Bronchial epithelial cell (primary cell): ENCODE measurements around the gene ASXL1. TPM values are rescaled to one million over a fixed set of nuclear protein-coding genes. Genes with fewer than 3 reads are reported as not detected.

Experiments used
- DNase-seq: peaks from one replicate; pipeline ENCODE4 v3.0.0-alpha.2; 2010; ENCODE audit warnings: low read depth
- FAIRE-seq: peaks from 2 replicates; lab custom pipeline; 2011; peaks lifted over from hg19 to GRCh38; lab: Jason Lieb, UNC
- H3K27me3 ChIP-seq: 2 replicates; pipeline ENCODE4 v1.5.1; 2011; ENCODE audit warnings: low read length; ENCODE audit not compliant: control insufficient read depth, insufficient read depth
- H3K36me3 ChIP-seq: 2 replicates; pipeline ENCODE4 v1.5.1; 2011; ENCODE audit warnings: low read length; ENCODE audit not compliant: control insufficient read depth, insufficient read depth
- H3K4me3 ChIP-seq: 2 replicates; pipeline ENCODE4 v1.5.1; 2011; ENCODE audit warnings: mild to moderate bottlenecking, low read depth, low read length, control low read depth
- CTCF ChIP-seq: IDR thresholded peaks from 2 replicates; pipeline ENCODE4 v1.5.1; 2011; ENCODE audit warnings: mild to moderate bottlenecking, moderate library complexity, low read length, control low read depth, inconsistent platforms; ENCODE audit not compliant: insufficient read depth, severe bottlenecking
- total RNA-seq: library from RNA; depleted of rRNA; stranded (reverse); fragments of >200 nt; gene quantifications from 2 replicates; pipeline ENCODE4 v1.2.1, GENCODE V29; 2014

The ASXL1 gene
- total RNA-seq, 1 donor from 2014 or later: 17.6 TPM

- H3K4me3 ChIP-seq: no peak overlapping the region
- FAIRE-seq (no peak), DNase-seq (no peak)
- no peak for TF ChIP-seq CTCF
- H3K27me3 ChIP-seq: no peaks in the 10 kb centered on the region
- H3K36me3 ChIP-seq: peaks cover 5% of the 10 kb centered on the region
Measured at GRCh38 chr20:32448306-32449056, 90.3 kb downstream of the ASXL1 start.

- no peak for FAIRE-seq
- H3K36me3 ChIP-seq: peaks cover 5% of the 10 kb centered on the region
Measured at GRCh38 chr20:32449057-32449889, 91.1 kb downstream of the ASXL1 start.

GRCh38 chr20:32449890-32450401 lies 91.8 kb downstream of the ASXL1 start:
- FAIRE-seq (peak; percentile 50), DNase-seq (no peak)
- peaks cover 5% of the 10 kb centered on the region for H3K36me3 ChIP-seq
- H3K4me3 ChIP-seq: no peak overlapping the region
- H3K27me3 ChIP-seq: no peaks in the 10 kb centered on the region
- no peak for TF ChIP-seq CTCF

More at GRCh38 chr20:32449057-32449889, 91.1 kb downstream of the ASXL1 start:
- no peak overlapping the region for H3K4me3 ChIP-seq
- no peaks in the 10 kb centered on the region for H3K27me3 ChIP-seq
- no peak for DNase-seq
- TF ChIP-seq CTCF: no peak

GRCh38 chr20:32450484-32451061 lies 92.4 kb downstream of the ASXL1 start:
- Histone ChIP-seq H3K27me3 (no peaks in the 10 kb centered on the region), H3K36me3 (peaks cover 5% of the 10 kb centered on the region), H3K4me3 (no peak overlapping the region)
- DNase-seq: no peak
- TF ChIP-seq CTCF: no peak
- FAIRE-seq: no peak

- TF ChIP-seq CTCF: no peak
- no peaks in the 10 kb centered on the region for H3K27me3 ChIP-seq
- H3K36me3 ChIP-seq: peaks cover 4% of the 10 kb centered on the region
- DNase-seq (no peak), FAIRE-seq (no peak)
- no peak overlapping the region for H3K4me3 ChIP-seq
Measured at GRCh38 chr20:32451340-32451681, 93.2 kb downstream of the ASXL1 start.
